ENCODE data around the gene N4BP2L2. TPM values are rescaled to one million over a fixed set of nuclear protein-coding genes. Genes with fewer than 3 reads are reported as not detected.

Gene N4BP2L2
- polyA plus RNA-seq, 1 donor from 2014 or later: 317 TPM

GRCh38 chr13:32456591-32456990 is 82.0 kb downstream of the N4BP2L2 start:
- Histone ChIP-seq H2AFZ (ENCODE audit: low read depth, low read length) (no peak overlapping the region), H3K9me2 (ENCODE audit: insufficient read depth, low read length) (no peaks in the 10 kb centered on the region), H3K36me3 (ENCODE audit: insufficient read depth, low read length) (no peaks in the 10 kb centered on the region), H3K4me3 (ENCODE audit: low read length) (no peak overlapping the region), H3K9me3 (ENCODE audit: low read length) (peaks cover 3% of the 10 kb centered on the region), H4K20me1 (ENCODE audit: insufficient read depth) (no peaks in the 10 kb centered on the region), H3K27ac (ENCODE audit: low read length) (no peak overlapping the region), H3F3A (ENCODE audit: insufficient read depth, low read length, poor library complexity, severe bottlenecking) (no peaks in the 10 kb centered on the region), H3K27me3 (ENCODE audit: insufficient read depth, low read depth, low read length) (no peaks in the 10 kb centered on the region), H3K79me2 (replicated peaks; ENCODE audit: insufficient read depth, low read length) (no peaks in the 10 kb centered on the region), H3K9ac (ENCODE audit: low read length) (no peak overlapping the region), H3K4me2 (ENCODE audit: low read length) (no peak overlapping the region)
- TF ChIP-seq EZH2 (IDR thresholded peaks at IDR 0.05; ENCODE audit: borderline replicate concordance, insufficient read depth, low read length, poor library complexity, severe bottlenecking) (no peak), REST (IDR thresholded peaks at IDR 0.05; ENCODE audit: borderline replicate concordance) (no peak), POLR2AphosphoS5 (IDR thresholded peaks at IDR 0.05) (no peak), EP300 (conservative IDR thresholded peaks at IDR 0.05; ENCODE audit: poor library complexity, severe bottlenecking) (no peak), CTCF (IDR thresholded peaks at IDR 0.05; ENCODE audit: poor library complexity, severe bottlenecking) (no peak), RAD21 (conservative IDR thresholded peaks at IDR 0.05) (no peak), SMC3 (conservative IDR thresholded peaks at IDR 0.05; ENCODE audit: poor library complexity) (no peak), MXI1 (conservative IDR thresholded peaks at IDR 0.05; ENCODE audit: poor library complexity, severe bottlenecking) (no peak), TAF1 (IDR thresholded peaks at IDR 0.05; ENCODE audit: low read depth) (no peak)

- Histone ChIP-seq H3K9me2 (ENCODE audit: insufficient read depth, low read length) (no peaks in the 10 kb centered on the region), H3K27ac (ENCODE audit: low read length) (no peak overlapping the region), H4K20me1 (ENCODE audit: insufficient read depth) (no peaks in the 10 kb centered on the region), H2AFZ (ENCODE audit: low read depth, low read length) (no peak overlapping the region), H3F3A (ENCODE audit: insufficient read depth, low read length, poor library complexity, severe bottlenecking) (no peaks in the 10 kb centered on the region), H3K9ac (ENCODE audit: low read length) (no peak overlapping the region), H3K4me2 (ENCODE audit: low read length) (no peak overlapping the region), H3K9me3 (ENCODE audit: low read length) (peaks cover 4% of the 10 kb centered on the region), H3K36me3 (ENCODE audit: insufficient read depth, low read length) (no peaks in the 10 kb centered on the region), H3K27me3 (ENCODE audit: insufficient read depth, low read depth, low read length) (no peaks in the 10 kb centered on the region), H3K79me2 (replicated peaks; ENCODE audit: insufficient read depth, low read length) (no peaks in the 10 kb centered on the region), H3K4me3 (ENCODE audit: low read length) (no peak overlapping the region)
- no peak for TF ChIP-seq REST (IDR thresholded peaks at IDR 0.05; ENCODE audit: borderline replicate concordance)
- TF ChIP-seq SMC3 (conservative IDR thresholded peaks at IDR 0.05; ENCODE audit: poor library complexity): no peak
- TF ChIP-seq EP300 (conservative IDR thresholded peaks at IDR 0.05; ENCODE audit: poor library complexity, severe bottlenecking): no peak
- no peak for TF ChIP-seq POLR2AphosphoS5 (IDR thresholded peaks at IDR 0.05)
- no peak for TF ChIP-seq TAF1 (IDR thresholded peaks at IDR 0.05; ENCODE audit: low read depth)
- no peak for TF ChIP-seq CTCF (IDR thresholded peaks at IDR 0.05; ENCODE audit: poor library complexity, severe bottlenecking)
- no peak for TF ChIP-seq RAD21 (conservative IDR thresholded peaks at IDR 0.05)
- no peak for TF ChIP-seq MXI1 (conservative IDR thresholded peaks at IDR 0.05; ENCODE audit: poor library complexity, severe bottlenecking)
- TF ChIP-seq EZH2 (IDR thresholded peaks at IDR 0.05; ENCODE audit: borderline replicate concordance, insufficient read depth, low read length, poor library complexity, severe bottlenecking): no peak
Observed at GRCh38 chr13:32455594-32455903, 83.0 kb downstream of the N4BP2L2 start.

All from neural cell (in vitro differentiated cells).